HUES6 (cell line): ENCODE measurements around the gene MXRA7.

Experiments used
- H3K27ac ChIP-seq: 2 replicates; pipeline ENCODE4 v1.7.0; 2013; ENCODE audit warnings: low read depth, mild to moderate bottlenecking, low read length, inconsistent platforms
- H3K27me3 ChIP-seq: 2 replicates; pipeline ENCODE4 v1.6.1; 2013; ENCODE audit warnings: low read length; ENCODE audit not compliant: control insufficient read depth, insufficient read depth
- H3K36me3 ChIP-seq: 2 replicates; pipeline ENCODE4 v1.6.1; 2013; ENCODE audit warnings: low read length; ENCODE audit not compliant: control insufficient read depth, insufficient read depth
- H3K4me1 ChIP-seq: 2 replicates; pipeline ENCODE4 v1.6.1; 2013; ENCODE audit warnings: low read length; ENCODE audit not compliant: control insufficient read depth, insufficient read depth
- H3K4me3 ChIP-seq: 2 replicates; pipeline ENCODE4 v1.5.1; 2013; ENCODE audit warnings: low read depth, low read length
- H3K9ac ChIP-seq: one replicate; pipeline ENCODE4 v1.6.1; 2013; ENCODE audit warnings: mild to moderate bottlenecking, low read length
- H3K9me3 ChIP-seq: 2 replicates; pipeline ENCODE4 v1.6.1; 2013; ENCODE audit warnings: low read depth, low read length; ENCODE audit not compliant: control insufficient read depth, insufficient read depth

The MXRA7 gene

GRCh38 chr17:76671123-76671911 is 39.4 kb downstream of the MXRA7 start:
- peak overlapping the region; percentile 62 for H3K27ac ChIP-seq

GRCh38 chr17:76670718-76671122 is 40.0 kb downstream of the MXRA7 start:
- no peak overlapping the region; the same call in 1 of the 2 replicates for H3K27ac ChIP-seq
- no peaks in the 10 kb centered on the region for H3K36me3 ChIP-seq
- peak overlapping the region; percentile 53 for H3K4me3 ChIP-seq
- no peaks in the 10 kb centered on the region for H3K27me3 ChIP-seq
- H3K9me3 ChIP-seq: no peaks in the 10 kb centered on the region
- H3K4me1 ChIP-seq: peaks cover 16% of the 10 kb centered on the region
- H3K9ac ChIP-seq: peak overlapping the region; percentile 68

More at GRCh38 chr17:76671123-76671911, 39.4 kb downstream of the MXRA7 start:
- peaks cover 16% of the 10 kb centered on the region for H3K4me1 ChIP-seq
- H3K36me3 ChIP-seq: no peaks in the 10 kb centered on the region
- peak overlapping the region; percentile 68 for H3K9ac ChIP-seq
- peak overlapping the region; percentile 71 for H3K4me3 ChIP-seq
- H3K27me3 ChIP-seq: no peaks in the 10 kb centered on the region
- no peaks in the 10 kb centered on the region for H3K9me3 ChIP-seq

GRCh38 chr17:76670020-76670717 is 40.6 kb downstream of the MXRA7 start:
- Histone ChIP-seq H3K4me3 (no peak overlapping the region), H3K36me3 (no peaks in the 10 kb centered on the region), H3K27ac (no peak overlapping the region)

GRCh38 chr17:76667786-76668453 is 42.8 kb downstream of the MXRA7 start:
- Histone ChIP-seq H3K27ac (no peak overlapping the region), H3K27me3 (no peaks in the 10 kb centered on the region), H3K36me3 (no peaks in the 10 kb centered on the region), H3K9me3 (no peaks in the 10 kb centered on the region), H3K4me1 (peaks cover 16% of the 10 kb centered on the region), H3K9ac (no peak overlapping the region), H3K4me3 (no peak overlapping the region)

More at GRCh38 chr17:76670020-76670717, 40.6 kb downstream of the MXRA7 start:
- Histone ChIP-seq H3K27me3 (no peaks in the 10 kb centered on the region), H3K4me1 (peaks cover 16% of the 10 kb centered on the region), H3K9me3 (no peaks in the 10 kb centered on the region), H3K9ac (no peak overlapping the region)

- Histone ChIP-seq H3K4me3 (no peak overlapping the region), H3K4me1 (peaks cover 14% of the 10 kb centered on the region), H3K27ac (no peak overlapping the region), H3K9me3 (no peaks in the 10 kb centered on the region), H3K27me3 (no peaks in the 10 kb centered on the region), H3K9ac (no peak overlapping the region), H3K36me3 (no peaks in the 10 kb centered on the region)
These were observed 43.3 kb downstream of the MXRA7 start for GRCh38 chr17:76667491-76667755.

- H3K4me1 ChIP-seq: peaks cover 10% of the 10 kb centered on the region; the same call in 1 of the 2 replicates
- no peaks in the 10 kb centered on the region for H3K36me3 ChIP-seq
- no peaks in the 10 kb centered on the region for H3K9me3 ChIP-seq
- no peak overlapping the region for H3K27ac ChIP-seq
- no peaks in the 10 kb centered on the region for H3K27me3 ChIP-seq
- no peak overlapping the region for H3K9ac ChIP-seq
- no peak overlapping the region for H3K4me3 ChIP-seq
These were observed 50.1 kb downstream of the MXRA7 start for GRCh38 chr17:76660656-76661042.

- Histone ChIP-seq H3K27me3 (no peaks in the 10 kb centered on the region), H3K36me3 (no peaks in the 10 kb centered on the region), H3K4me3 (no peak overlapping the region), H3K9ac (no peak overlapping the region), H3K4me1 (peaks cover 10% of the 10 kb centered on the region; the same call in 1 of the 2 replicates), H3K9me3 (no peaks in the 10 kb centered on the region), H3K27ac (no peak overlapping the region)
These were observed 50.7 kb downstream of the MXRA7 start for GRCh38 chr17:76659928-76660655.

- Histone ChIP-seq H3K9ac (no peak overlapping the region), H3K4me1 (peaks cover 10% of the 10 kb centered on the region; the same call in 1 of the 2 replicates), H3K9me3 (no peaks in the 10 kb centered on the region), H3K27ac (no peak overlapping the region), H3K27me3 (no peaks in the 10 kb centered on the region), H3K4me3 (no peak overlapping the region), H3K36me3 (no peaks in the 10 kb centered on the region)
These were observed 52.5 kb downstream of the MXRA7 start for GRCh38 chr17:76658242-76658662.

GRCh38 chr17:76657505-76658241 is 53.1 kb downstream of the MXRA7 start:
- Histone ChIP-seq H3K27me3 (no peaks in the 10 kb centered on the region), H3K27ac (no peak overlapping the region), H3K36me3 (no peaks in the 10 kb centered on the region), H3K4me3 (no peak overlapping the region), H3K4me1 (peaks cover 10% of the 10 kb centered on the region; the same call in 1 of the 2 replicates), H3K9ac (no peak overlapping the region), H3K9me3 (no peaks in the 10 kb centered on the region)

GRCh38 chr17:76654408-76654807 is 56.4 kb downstream of the MXRA7 start:
- H3K9ac ChIP-seq: no peak overlapping the region
- H3K36me3 ChIP-seq: no peaks in the 10 kb centered on the region
- no peaks in the 10 kb centered on the region for H3K27me3 ChIP-seq
- H3K27ac ChIP-seq: no peak overlapping the region
- H3K9me3 ChIP-seq: no peaks in the 10 kb centered on the region
- H3K4me3 ChIP-seq: no peak overlapping the region
- H3K4me1 ChIP-seq: peaks cover 5% of the 10 kb centered on the region; the same call in 1 of the 2 replicates
